ENCODE results near the gene RNF39. TPM values are rescaled to one million over a fixed set of nuclear protein-coding genes. Genes with fewer than 3 reads are reported as not detected.

The RNF39 gene
- total RNA-seq, 4 donors from 2014 or later, result not detected

DNA sequence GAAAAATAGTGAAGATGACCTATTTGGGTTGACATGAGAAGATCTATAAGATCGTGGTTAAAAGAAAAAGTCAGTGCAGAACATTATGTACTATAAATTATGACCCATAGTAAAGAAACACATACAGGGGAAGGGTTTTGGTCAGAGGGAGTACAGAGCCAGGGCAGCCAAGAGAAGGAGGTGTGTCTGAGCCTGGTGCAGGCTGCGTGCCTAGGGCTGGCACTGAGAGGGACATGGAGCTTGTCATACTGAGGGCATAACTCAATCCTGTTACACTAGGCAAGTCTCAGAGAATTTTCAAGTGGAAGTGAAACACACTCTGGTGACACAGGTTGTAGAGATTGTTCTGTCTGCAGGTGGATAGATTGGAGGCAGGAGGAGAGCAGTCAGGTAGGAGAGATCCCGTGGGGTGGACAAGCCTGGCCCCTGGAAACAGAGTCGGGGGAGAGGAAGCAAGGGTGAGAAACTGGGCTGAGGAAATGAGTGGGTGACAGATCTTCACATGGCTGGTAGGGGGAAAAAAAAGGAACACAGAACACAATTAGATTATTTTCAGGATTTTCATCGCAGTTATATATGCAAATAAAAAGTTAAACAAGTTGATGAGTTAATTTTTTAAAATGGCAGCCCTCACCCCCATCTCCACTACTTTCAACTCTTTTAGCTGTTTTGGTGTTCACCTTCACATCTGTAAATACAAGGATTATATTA is 18.5 kb upstream of the RNF39 start:
- no peak for DNase-seq
- Histone ChIP-seq H3K4me3 (replicated peaks in 1 of 3) (no peak overlapping the region), H3K27me3 (no peaks in the 10 kb centered on the region), H3K27ac (no peak overlapping the region), H3K9me3 (no peaks in the 10 kb centered on the region), H3K36me3 (no peaks in the 10 kb centered on the region), H3K4me1 (no peaks in the 10 kb centered on the region)
- WGBS, 2 donors, result 75 to 78% methylated on average over 4 to 5 of the region's 5 CpGs
- TF ChIP-seq, protein P1, sequence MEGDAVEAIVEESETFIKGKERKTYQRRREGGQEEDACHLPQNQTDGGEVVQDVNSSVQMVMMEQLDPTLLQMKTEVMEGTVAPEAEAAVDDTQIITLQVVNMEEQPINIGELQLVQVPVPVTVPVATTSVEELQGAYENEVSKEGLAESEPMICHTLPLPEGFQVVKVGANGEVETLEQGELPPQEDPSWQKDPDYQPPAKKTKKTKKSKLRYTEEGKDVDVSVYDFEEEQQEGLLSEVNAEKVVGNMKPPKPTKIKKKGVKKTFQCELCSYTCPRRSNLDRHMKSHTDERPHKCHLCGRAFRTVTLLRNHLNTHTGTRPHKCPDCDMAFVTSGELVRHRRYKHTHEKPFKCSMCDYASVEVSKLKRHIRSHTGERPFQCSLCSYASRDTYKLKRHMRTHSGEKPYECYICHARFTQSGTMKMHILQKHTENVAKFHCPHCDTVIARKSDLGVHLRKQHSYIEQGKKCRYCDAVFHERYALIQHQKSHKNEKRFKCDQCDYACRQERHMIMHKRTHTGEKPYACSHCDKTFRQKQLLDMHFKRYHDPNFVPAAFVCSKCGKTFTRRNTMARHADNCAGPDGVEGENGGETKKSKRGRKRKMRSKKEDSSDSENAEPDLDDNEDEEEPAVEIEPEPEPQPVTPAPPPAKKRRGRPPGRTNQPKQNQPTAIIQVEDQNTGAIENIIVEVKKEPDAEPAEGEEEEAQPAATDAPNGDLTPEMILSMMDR (IDR thresholded peaks at IDR 0.05), result no peak
- TF ChIP-seq POLR2A (IDR thresholded peaks at IDR 0.05), result no peak
- intact Hi-C loops (cut with DNase I), result no loop called here

DNA sequence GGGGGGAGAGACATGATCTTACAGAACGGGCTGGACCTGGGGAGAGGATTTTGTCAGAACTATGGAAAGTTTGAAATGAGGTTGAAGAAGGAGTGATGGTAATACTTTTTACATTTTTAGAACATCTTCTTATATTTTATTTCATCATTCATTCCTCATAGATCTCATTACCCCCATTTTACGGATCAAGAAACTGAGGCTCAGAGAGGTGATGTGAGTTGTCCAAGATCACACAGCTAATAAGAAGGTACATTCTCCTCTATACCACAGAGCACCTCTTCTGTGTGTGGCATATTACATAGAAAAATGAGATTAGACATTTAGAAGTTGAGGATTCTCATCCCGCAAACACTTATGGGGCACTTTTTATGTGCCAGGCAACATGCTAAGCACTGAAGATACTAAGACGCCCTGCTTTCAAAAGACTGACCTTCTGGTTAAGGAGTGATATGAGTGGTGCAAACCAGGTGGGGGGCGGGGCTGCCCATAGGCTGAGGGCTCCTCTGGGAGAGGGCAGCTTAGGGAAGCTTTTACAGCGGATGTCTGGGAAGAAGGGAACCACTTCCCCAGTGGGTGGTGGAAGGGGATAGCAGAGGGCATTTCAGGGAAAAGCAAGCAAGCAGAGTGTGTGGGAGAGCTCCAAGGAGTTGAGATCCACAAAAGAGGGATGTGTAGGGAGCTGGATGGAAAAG is 17.4 kb upstream of the RNF39 start:
- 61 to 77% methylated on average over 6 of the region's 6 CpGs for WGBS, 2 donors

DNA sequence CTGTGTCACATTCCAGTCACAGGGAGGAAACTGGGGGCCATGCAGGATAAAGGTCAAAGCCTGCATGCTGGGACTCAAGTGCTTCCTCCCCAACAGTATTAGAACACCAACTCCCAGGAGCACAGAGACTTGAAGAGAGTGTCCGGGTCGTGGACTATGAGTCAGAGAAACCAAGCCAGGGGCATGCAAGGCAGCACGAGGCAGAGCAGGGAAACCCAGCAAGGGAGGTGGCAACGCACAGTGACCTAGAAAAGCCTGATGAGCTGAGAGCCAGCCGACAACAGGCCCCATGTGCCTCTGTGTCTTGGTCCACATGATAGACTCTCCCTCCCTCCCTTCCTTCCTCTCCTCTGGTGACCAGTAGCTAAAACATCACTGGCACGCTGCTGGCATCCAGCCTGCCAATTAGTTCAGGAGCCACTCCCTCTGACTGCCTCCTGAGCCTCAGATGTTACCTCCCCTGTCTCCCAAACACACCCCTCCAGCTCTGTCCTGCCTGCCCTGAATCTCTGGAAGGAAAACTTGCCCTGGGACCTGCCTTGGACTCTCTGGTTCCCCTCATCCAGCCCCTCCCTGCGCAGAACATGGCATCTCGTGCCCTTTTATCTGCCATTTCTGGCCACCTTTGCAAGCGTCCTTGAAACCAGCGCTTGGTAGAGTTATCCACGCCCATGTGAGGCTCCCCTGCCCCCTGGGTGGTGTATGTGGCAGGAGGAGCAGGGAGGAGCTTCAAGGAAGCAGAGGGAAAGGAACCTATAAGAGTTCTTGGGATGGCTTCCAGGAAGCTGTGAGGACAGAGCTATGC is 16.2 kb upstream of the RNF39 start:
- intact Hi-C loops (cut with DNase I), result no loop called here
- no peaks in the 10 kb centered on the region for H3K36me3 ChIP-seq
- DNase-seq, result peak; percentile 37 to 72
- peak overlapping the region in 1 of 3 donors; percentile 12 for H3K27ac ChIP-seq
- H3K4me3 ChIP-seq (replicated peaks in 1 of 3), result no peak overlapping the region
- no peaks in the 10 kb centered on the region for H3K9me3 ChIP-seq
- H3K27me3 ChIP-seq, result peaks cover 4% of the 10 kb centered on the region
- WGBS, 2 donors, result 44 to 45% methylated on average over 11 of the region's 11 CpGs
- H3K4me1 ChIP-seq, result no peaks in the 10 kb centered on the region
- TF ChIP-seq POLR2A (IDR thresholded peaks at IDR 0.05), result no peak
- TF ChIP-seq, protein P1 (IDR thresholded peaks at IDR 0.05), result no peak

More for the DNA sequence above, 17.4 kb upstream of the RNF39 start:
- Histone ChIP-seq H3K4me3 (replicated peaks in 1 of 3) (no peak overlapping the region), H3K9me3 (no peaks in the 10 kb centered on the region), H3K4me1 (no peaks in the 10 kb centered on the region), H3K27me3 (no peaks in the 10 kb centered on the region), H3K36me3 (no peaks in the 10 kb centered on the region), H3K27ac (no peak overlapping the region)
- TF ChIP-seq, protein P1 (IDR thresholded peaks at IDR 0.05), result no peak
- TF ChIP-seq POLR2A (IDR thresholded peaks at IDR 0.05), result no peak
- no peak for DNase-seq
- intact Hi-C loops (cut with DNase I), result no loop called here

DNA sequence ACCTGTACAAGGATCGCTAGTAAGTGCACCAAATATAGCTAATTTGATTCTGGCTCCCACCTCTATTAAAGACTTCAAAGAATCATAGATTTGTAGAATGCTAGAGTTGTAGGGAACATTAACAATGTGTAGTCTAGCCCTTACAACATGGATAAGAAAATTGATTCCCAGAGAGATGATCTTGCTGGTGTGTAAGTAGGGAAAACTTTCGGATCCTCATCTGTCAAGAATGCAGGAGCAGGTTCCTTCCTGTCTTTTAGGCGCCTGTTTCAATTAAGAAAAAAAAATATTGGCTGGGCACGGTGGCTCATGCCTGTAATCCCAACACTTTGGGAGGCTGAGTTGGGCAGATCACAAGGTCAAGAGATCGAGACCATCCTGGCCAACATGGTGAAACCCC is 12.3 kb upstream of the RNF39 start:
- TF ChIP-seq, protein P1 (IDR thresholded peaks at IDR 0.05), result no peak
- no peak for TF ChIP-seq POLR2A (IDR thresholded peaks at IDR 0.05)
- Histone ChIP-seq H3K4me1 (no peaks in the 10 kb centered on the region), H3K9me3 (no peaks in the 10 kb centered on the region), H3K36me3 (no peaks in the 10 kb centered on the region), H3K27me3 (peaks cover 4% of the 10 kb centered on the region), H3K27ac (no peak overlapping the region), H3K4me3 (replicated peaks in 1 of 3) (no peak overlapping the region)
- intact Hi-C loops (cut with DNase I), result no loop called here
- no peak for DNase-seq
- 78 to 79% methylated on average over 5 of the region's 5 CpGs for WGBS, 2 donors

Data from thyroid gland (tissue), 4 donors.